GM19468 (cell line): ENCODE measurements around the gene SMIM41.

ENCODE experiments used
- ATAC-seq: cut with Tn5 transposase; IDR thresholded peaks from one replicate; pipeline ENCODE4 v1.9.1; 2021; ENCODE audit warnings: mild to moderate bottlenecking, moderate library complexity, moderate number of reproducible peaks; ENCODE audit not compliant: unreplicated experiment; ENCODE audit errors: extremely low read depth

Gene SMIM41

GRCh38 chr12:52119398-52120254 is 40.1 kb downstream of the SMIM41 start:
- no peak for ATAC-seq

- no peak for ATAC-seq
Observed at GRCh38 chr12:52120951-52121823, 41.7 kb downstream of the SMIM41 start.

- ATAC-seq: no peak
Observed at GRCh38 chr12:52121824-52122539, 42.5 kb downstream of the SMIM41 start.

- no peak for ATAC-seq
Observed at GRCh38 chr12:52122540-52122871, 43.0 kb downstream of the SMIM41 start.

- ATAC-seq: no peak
Observed at GRCh38 chr12:52122904-52123303, 43.4 kb downstream of the SMIM41 start.

GRCh38 chr12:52123487-52124186 is 44.1 kb downstream of the SMIM41 start:
- ATAC-seq: no peak

GRCh38 chr12:52125476-52125900 is 46.0 kb downstream of the SMIM41 start:
- no peak for ATAC-seq

GRCh38 chr12:52126050-52126604 is 46.6 kb downstream of the SMIM41 start:
- ATAC-seq: no peak

- ATAC-seq: no peak
Observed at GRCh38 chr12:52126605-52127578, 47.4 kb downstream of the SMIM41 start.

GRCh38 chr12:52127683-52128450 is 48.4 kb downstream of the SMIM41 start:
- ATAC-seq: no peak

- ATAC-seq: no peak
Observed at GRCh38 chr12:52130711-52131110, 51.2 kb downstream of the SMIM41 start.

GRCh38 chr12:52132754-52133161 is 53.3 kb downstream of the SMIM41 start:
- no peak for ATAC-seq

GRCh38 chr12:52137746-52138145 is 58.2 kb downstream of the SMIM41 start:
- no peak for ATAC-seq

GRCh38 chr12:52139147-52139546 is 59.6 kb downstream of the SMIM41 start:
- no peak for ATAC-seq

- ATAC-seq: no peak
Observed at GRCh38 chr12:52139579-52140062, 60.1 kb downstream of the SMIM41 start.

- ATAC-seq: no peak
Observed at GRCh38 chr12:52141306-52141705, 61.8 kb downstream of the SMIM41 start.

- ATAC-seq: no peak
Observed at GRCh38 chr12:52141875-52142274, 62.4 kb downstream of the SMIM41 start.

- no peak for ATAC-seq
Observed at GRCh38 chr12:52142431-52142830, 62.9 kb downstream of the SMIM41 start.
